K562 (cell line): ENCODE data around the gene SHISA9. TPM values are rescaled to one million over a fixed set of nuclear protein-coding genes. Genes with fewer than 3 reads are reported as not detected.
A peak's percentile ranks its signal among the peaks of the same experiment; 100 is the strongest.

Source experiments
- ATAC-seq: fragments of 200-7000 bp; cut with Tn5 transposase; 3 replicates; pipeline ENCODE4 v1.9.1; 2020; ENCODE audit warnings: moderate library complexity
- BruUV-seq: library from RNA; stranded (reverse); fragments of 400-500 nt; replicated peaks from 2 replicates; lab custom pipeline; 2021; lab: Mats Ljungman, UMichigan
- CTCF ChIA-PET: fragments of 300-600 bp; formaldehyde crosslinking; extraction: SDS; loops from one replicate; lab custom pipeline; 2021; ENCODE audit warnings: low intra/inter-chr PET ratio; lab: Yijun Ruan, JAX
- POLR2A ChIA-PET: fragments of 300-600, 350-650 bp; sonication (Branson Sonifier 250); formaldehyde crosslinking; extraction: SDS; loops from one replicate; lab custom pipeline; 2021; ENCODE audit warnings: antibody characterized with exemption, inconsistent platforms; lab: Yijun Ruan, JAX
- DNase-seq, 4 experiments: peaks; one replicate each; pipeline versions ENCODE4 v3.0.0 to v3.0.0-alpha.2; 2011 to 2018; ENCODE audit warnings: low spot score in 3 of 4, mixed read lengths in 3 of 4; ENCODE audit errors: extremely low read depth in 1 of 4
- FAIRE-seq: peaks from 2 replicates; lab custom pipeline; 2011; peaks lifted over from hg19 to GRCh38; lab: Jason Lieb, UNC
- H2AFZ ChIP-seq: 2 replicates; pipeline ENCODE4 v1.6.0; 2011; ENCODE audit warnings: low read depth, low read length, control low read depth, inconsistent platforms
- H3K27ac ChIP-seq: fragments of 200-600 bp; 3 replicates; pipeline ENCODE4 v1.8.0; 2011; ENCODE audit warnings: low read depth, mild to moderate bottlenecking, control low read depth, inconsistent platforms, low read length, moderate library complexity, mixed read lengths; ENCODE audit errors: extremely low read depth
- H3K27me3 ChIP-seq, 2 experiments: fragments of 300-600 bp in 1 of 2; 2 replicates in 1 of 2; 3 replicates in 1 of 2; pipeline versions ENCODE4 v1.6.0 to v1.8.0; 2011; ENCODE audit warnings: inconsistent platforms in 2 of 2, low read length in 2 of 2, mild to moderate bottlenecking in 1 of 2, mixed read lengths in 1 of 2, moderate library complexity in 1 of 2; ENCODE audit not compliant: control insufficient read depth in 2 of 2, insufficient read depth in 2 of 2
- H3K36me3 ChIP-seq: fragments of 300-600 bp; 3 replicates; pipeline ENCODE4 v1.8.0; 2011; ENCODE audit warnings: mild to moderate bottlenecking, low read length, inconsistent platforms; ENCODE audit not compliant: control insufficient read depth, insufficient read depth
- H3K4me1 ChIP-seq, 2 experiments: fragments of 200-600 bp in 1 of 2; replicated peaks in 1 of 2; 2 replicates in 1 of 2; 3 replicates in 1 of 2; pipeline versions ENCODE4 v1.5.1 to v1.8.0; 2011; ENCODE audit warnings: inconsistent platforms in 2 of 2, low read length in 2 of 2, mild to moderate bottlenecking in 1 of 2, mixed read lengths in 1 of 2, moderate library complexity in 1 of 2; ENCODE audit not compliant: control insufficient read depth in 2 of 2, insufficient read depth in 2 of 2
- H3K4me2 ChIP-seq: 2 replicates; pipeline ENCODE4 v1.6.1; 2011; ENCODE audit warnings: low read length, control low read depth, inconsistent platforms, mixed read lengths; ENCODE audit not compliant: insufficient read depth
- H3K4me3 ChIP-seq: fragments of 200-600 bp; sonication (generic), shearing (Covaris generic); 2 replicates; pipeline ENCODE4 v1.5.1; 2016; ENCODE audit warnings: control low read depth, inconsistent platforms
- H3K79me2 ChIP-seq: fragments of 200-600 bp; 3 replicates; pipeline ENCODE4 v1.8.0; 2011; ENCODE audit warnings: low read length, inconsistent platforms; ENCODE audit not compliant: control insufficient read depth, insufficient read depth
- H3K9ac ChIP-seq, 2 experiments: 2 replicates each; pipeline versions ENCODE4 v1.6.0 to v1.6.1; 2011; ENCODE audit warnings: low read depth in 2 of 2, low read length in 2 of 2, control low read depth in 1 of 2, inconsistent platforms in 1 of 2, mild to moderate bottlenecking in 1 of 2, mixed read lengths in 1 of 2; ENCODE audit not compliant: insufficient read depth in 1 of 2
- H3K9me1 ChIP-seq: one replicate; pipeline ENCODE4 v1.6.0; 2011; ENCODE audit warnings: inconsistent platforms, mild to moderate bottlenecking, low read length, moderate library complexity; ENCODE audit not compliant: control insufficient read depth, insufficient read depth
- H3K9me3 ChIP-seq: replicated peaks from 2 replicates; pipeline ENCODE4 v1.5.1; 2011; ENCODE audit warnings: low read depth, low read length, inconsistent platforms; ENCODE audit not compliant: control insufficient read depth, insufficient read depth
- H4K20me1 ChIP-seq: replicated peaks from 2 replicates; pipeline ENCODE4 v1.6.1; 2011; ENCODE audit warnings: low read length, inconsistent platforms, mixed read lengths; ENCODE audit not compliant: control insufficient read depth, insufficient read depth
- HNRNPLL ChIP-seq: fragments of 200-400 bp; formaldehyde crosslinking; IDR thresholded peaks from 2 replicates; pipeline ENCODE4 v1.6.1; 2017; ENCODE audit warnings: low read length, low read depth, mild to moderate bottlenecking; ENCODE audit not compliant: poor library complexity, severe bottlenecking
- ZNF217 ChIP-seq: sonication (generic); formaldehyde crosslinking; IDR thresholded peaks from 2 replicates; pipeline ENCODE4 v1.8.0; 2022; ENCODE audit warnings: mild to moderate bottlenecking, missing genetic modification reagents
- WGBS: fragments of 100-300 bp; shearing (Covaris generic); methylation state at CpG from one replicate; pipeline ENCODE4 v1.1.6; 2016; ENCODE audit warnings: low coverage, mixed read lengths; ENCODE audit not compliant: insufficient coverage; ENCODE audit errors: missing lambda C conversion rate; 5-methylcytosine and 5-hydroxymethylcytosine counted together
- in situ Hi-C: fragments of 300-500 bp; cut with MboI; formaldehyde crosslinking; loops from 4 replicates; pipeline ENCODE4 v1.15.0; 2018; ENCODE audit warnings: inconsistent platforms, mixed read lengths
- intact Hi-C: fragments of 100-400 bp; cut with micrococcal nuclease; formaldehyde crosslinking; loops from 2 replicates; pipeline ENCODE4 v1.14.2; 2022
- polyA plus RNA-seq, 8 experiments: library from polyadenylated mRNA; depleted of rRNA in 4 of 8; stranded (reverse) in 5 of 8; unstranded in 3 of 8; fragments of >200 nt; fragmentation: Nextera tagmentation in 2 of 8; fragmentation: Illumina TruSeq in 1 of 8; extraction: Ambion mirVana in 2 of 8; extraction: Trizol in 1 of 8; gene quantifications; 2 replicates each; pipeline versions ENCODE4 v1.2.1 to v1.2.3, GENCODE V29; 2011 to 2014; ENCODE audit warnings: inconsistent platforms in 1 of 8, missing spikeins in 1 of 8
- total RNA-seq, 7 experiments: library from RNA; depleted of rRNA in 6 of 7; stranded (reverse); fragments of >200 nt in 6 of 7; fragmentation: Illumina TruSeq in 2 of 7; extraction: Trizol in 2 of 7; gene quantifications; 2 replicates each; pipeline versions ENCODE4 v1.2.1 to v1.2.3, GENCODE V29; 2011 to 2021; ENCODE audit warnings: low replicate concordance in 1 of 7
- TF ChIP-seq, protein P1 (sequence below): fragments of 450-650 bp; IDR thresholded peaks from 2 replicates; pipeline ENCODE4 v1.6.1; 2016; ENCODE audit warnings: antibody characterized with exemption

SHISA9 gene
- total and polyA plus RNA-seq, 9 of the 15 experiments (the other 6 are each of a cell fraction or from before 2014, with no cell fraction given): under 0.01 to 0.16 (median 0.01) TPM; not detected in 6

DNA sequence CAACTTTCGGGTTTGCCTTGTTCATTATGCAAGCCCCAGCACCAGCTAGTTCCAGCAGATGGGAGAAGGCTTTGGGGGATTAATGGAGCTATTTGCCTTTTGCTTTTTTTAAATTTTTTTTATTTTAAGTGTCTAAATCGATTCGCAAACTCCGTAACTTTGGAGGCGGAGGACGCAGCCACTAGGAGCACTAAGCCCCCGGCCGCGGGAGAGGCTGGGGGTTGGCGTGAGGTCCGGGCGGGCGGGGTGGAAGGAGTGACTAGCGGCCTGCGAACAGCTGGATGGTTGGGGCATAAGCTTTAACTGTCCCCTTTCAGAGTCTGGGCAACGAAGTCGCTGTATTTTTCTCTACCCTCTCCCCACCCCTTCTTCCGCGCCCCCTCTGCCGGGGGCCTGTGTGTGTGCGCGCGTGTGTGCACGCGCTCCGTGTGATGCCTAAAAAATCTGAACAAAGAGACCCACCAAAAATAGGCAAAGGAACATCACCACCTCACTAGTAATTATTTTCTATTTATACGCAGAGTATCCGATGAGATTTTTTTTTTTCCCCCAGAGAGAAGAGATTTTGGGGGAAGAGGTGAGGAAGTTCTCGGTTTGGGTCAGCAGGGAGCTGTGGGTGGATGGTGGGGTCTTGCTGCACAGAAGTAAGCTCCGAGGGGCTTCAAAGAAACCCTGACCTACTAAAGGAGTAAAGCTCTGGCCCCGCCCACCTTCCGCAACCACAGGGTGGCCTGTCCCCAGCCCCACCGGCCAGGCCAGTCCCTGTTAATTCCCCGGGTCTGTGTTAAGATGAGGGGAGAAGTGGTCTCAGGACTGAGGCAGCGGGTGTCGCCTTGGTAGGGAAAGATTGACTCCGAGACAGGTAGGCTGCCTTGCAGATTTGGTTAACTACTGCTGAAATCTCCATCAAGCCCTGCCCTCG is 2.3 kb downstream of the SHISA9 start:
- no peak overlapping the region for H3K9ac ChIP-seq
- H3K4me2 ChIP-seq: no peak overlapping the region
- TF ChIP-seq, protein P1, sequence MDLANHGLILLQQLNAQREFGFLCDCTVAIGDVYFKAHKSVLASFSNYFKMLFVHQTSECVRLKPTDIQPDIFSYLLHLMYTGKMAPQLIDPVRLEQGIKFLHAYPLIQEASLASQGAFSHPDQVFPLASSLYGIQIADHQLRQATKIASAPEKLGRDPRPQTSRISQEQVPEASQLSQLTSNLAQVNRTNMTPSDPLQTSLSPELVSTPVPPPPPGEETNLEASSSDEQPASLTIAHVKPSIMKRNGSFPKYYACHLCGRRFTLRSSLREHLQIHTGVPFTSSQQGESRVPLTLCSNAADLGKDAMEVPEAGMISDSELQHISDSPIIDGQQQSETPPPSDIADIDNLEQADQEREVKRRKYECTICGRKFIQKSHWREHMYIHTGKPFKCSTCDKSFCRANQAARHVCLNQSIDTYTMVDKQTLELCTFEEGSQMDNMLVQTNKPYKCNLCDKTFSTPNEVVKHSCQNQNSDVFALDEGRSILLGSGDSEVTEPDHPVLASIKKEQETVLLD: no peak
- TF ChIP-seq HNRNPLL: peak; percentile 30
- TF ChIP-seq ZNF217 (CRISPR knock-in tag): no peak
- no peaks in the 10 kb centered on the region; the same call in 1 of the 2 replicates for H4K20me1 ChIP-seq
- H3K36me3 ChIP-seq: no peaks in the 10 kb centered on the region
- in situ Hi-C loops: no loop called here
- no peak overlapping the region for H2AFZ ChIP-seq
- BruUV-seq: no TSS peak
- no peak overlapping the region for H3K27ac ChIP-seq
- ATAC-seq: no peak
- H3K27me3 ChIP-seq: peaks cover 16 to 46% of the 10 kb centered on the region in 2 experiments
- no peak for DNase-seq
- H3K79me2 ChIP-seq: no peaks in the 10 kb centered on the region
- no peak for FAIRE-seq
- H3K4me1 ChIP-seq: peaks cover 0 to 16% of the 10 kb centered on the region in 2 experiments; a peak in 2 of 5 replicates
- no peaks in the 10 kb centered on the region for H3K9me3 ChIP-seq
- intact Hi-C loops: no loop called here
- ChIA-PET POLR2A (interaction anchor here (0.6 kb wide), 1 partner anchor 525 kb away, joined by 3 read pairs; no protein-coding TSS in a partner anchor), CTCF (no interaction called here)
- H3K9me1 ChIP-seq: peaks cover 2% of the 10 kb centered on the region
- WGBS: 9% methylated on average over 34 of the region's 38 CpGs
- no peak overlapping the region for H3K4me3 ChIP-seq
